ENCODE data around the gene GEMIN4. TPM values are rescaled to one million over a fixed set of nuclear protein-coding genes. Genes with fewer than 3 reads are reported as not detected.

The GEMIN4 gene
- total and polyA plus RNA-seq, 2 experiments from 2014 or later, result 14.1 to 45.0 TPM

- no peak overlapping the region for H2AFZ ChIP-seq
- TF ChIP-seq REST (IDR thresholded peaks at IDR 0.05; ENCODE audit: unreplicated experiment), result no peak
- TF ChIP-seq NANOG (IDR thresholded peaks at IDR 0.05; ENCODE audit: borderline replicate concordance), result no peak
- TF ChIP-seq, protein P1, sequence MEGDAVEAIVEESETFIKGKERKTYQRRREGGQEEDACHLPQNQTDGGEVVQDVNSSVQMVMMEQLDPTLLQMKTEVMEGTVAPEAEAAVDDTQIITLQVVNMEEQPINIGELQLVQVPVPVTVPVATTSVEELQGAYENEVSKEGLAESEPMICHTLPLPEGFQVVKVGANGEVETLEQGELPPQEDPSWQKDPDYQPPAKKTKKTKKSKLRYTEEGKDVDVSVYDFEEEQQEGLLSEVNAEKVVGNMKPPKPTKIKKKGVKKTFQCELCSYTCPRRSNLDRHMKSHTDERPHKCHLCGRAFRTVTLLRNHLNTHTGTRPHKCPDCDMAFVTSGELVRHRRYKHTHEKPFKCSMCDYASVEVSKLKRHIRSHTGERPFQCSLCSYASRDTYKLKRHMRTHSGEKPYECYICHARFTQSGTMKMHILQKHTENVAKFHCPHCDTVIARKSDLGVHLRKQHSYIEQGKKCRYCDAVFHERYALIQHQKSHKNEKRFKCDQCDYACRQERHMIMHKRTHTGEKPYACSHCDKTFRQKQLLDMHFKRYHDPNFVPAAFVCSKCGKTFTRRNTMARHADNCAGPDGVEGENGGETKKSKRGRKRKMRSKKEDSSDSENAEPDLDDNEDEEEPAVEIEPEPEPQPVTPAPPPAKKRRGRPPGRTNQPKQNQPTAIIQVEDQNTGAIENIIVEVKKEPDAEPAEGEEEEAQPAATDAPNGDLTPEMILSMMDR (conservative IDR thresholded peaks at IDR 0.05; ENCODE audit: low read depth in 2 of 2), result no peak
- no peak overlapping the region for H3K27ac Mint-ChIP-seq
These were observed 31.1 kb downstream of the GEMIN4 start for GRCh38 chr17:720706-721539.

DNA sequence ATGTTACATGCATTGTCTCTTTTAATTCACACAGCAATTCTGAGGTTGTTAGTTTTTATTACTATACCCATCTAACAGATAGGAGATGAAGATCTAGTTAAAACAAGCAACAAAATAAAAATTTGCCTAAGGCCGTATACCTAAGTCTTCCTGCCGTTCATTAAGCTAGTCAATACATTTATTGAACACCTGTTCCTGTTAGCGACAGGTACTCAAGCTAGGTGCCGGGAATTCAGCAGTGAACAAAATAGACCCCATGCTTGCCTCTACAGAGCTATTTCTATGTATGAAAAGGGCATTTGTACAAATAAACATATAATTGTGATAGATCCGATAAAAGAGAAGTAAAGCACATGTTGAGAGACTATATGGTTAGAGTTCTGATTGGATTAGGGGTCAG lies 34.0 kb downstream of the GEMIN4 start:
- no peak overlapping the region for H3K4me3 Mint-ChIP-seq
- TF ChIP-seq ZNF114 (CRISPR knock-in tag; IDR thresholded peaks at IDR 0.05), result no peak
- TF ChIP-seq, protein P1 (conservative IDR thresholded peaks at IDR 0.05; ENCODE audit: low read depth in 2 of 2), result no peak
- no peak for TF ChIP-seq STAT1 (IDR thresholded peaks at IDR 0.05; ENCODE audit: unreplicated experiment)

More at GRCh38 chr17:720706-721539, 31.1 kb downstream of the GEMIN4 start:
- Histone ChIP-seq H3K4me1 (ENCODE audit: insufficient read depth) (peaks cover 4% of the 10 kb centered on the region; the same call in 1 of the 2 replicates), H4K20me1 (replicated peaks; ENCODE audit: insufficient read depth) (peaks cover 3% of the 10 kb centered on the region; the same call in 1 of the 2 replicates), H3K4me3 (no peak overlapping the region), H3K27me3 (ENCODE audit: insufficient read depth) (no peaks in the 10 kb centered on the region), H3K27ac (ENCODE audit: low read depth) (no peak overlapping the region), H3F3A (replicated peaks; ENCODE audit: low read depth) (no peaks in the 10 kb centered on the region), H3K4me2 (no peak overlapping the region), H3K79me2 (replicated peaks; ENCODE audit: insufficient read depth) (no peaks in the 10 kb centered on the region; the same call in 1 of the 2 replicates), H3K36me3 (ENCODE audit: insufficient read depth) (no peaks in the 10 kb centered on the region), H3K9me2 (ENCODE audit: insufficient read depth) (no peaks in the 10 kb centered on the region)
- no peaks in the 10 kb centered on the region for H3K36me3 Mint-ChIP-seq (ENCODE audit: low read depth)
- no peak for DNase-seq (ENCODE audit: low spot score)
- H3K4me3 Mint-ChIP-seq, result no peak overlapping the region
- H3K4me1 Mint-ChIP-seq, result no peaks in the 10 kb centered on the region
- peaks cover 5% of the 10 kb centered on the region for H3K27me3 Mint-ChIP-seq (ENCODE audit: insufficient read depth, low read depth, poor library complexity)
- ATAC-seq, result no peak
- no peaks in the 10 kb centered on the region; the same call in 2 of the 3 replicates for H3K9me3 Mint-ChIP-seq

More for the DNA sequence above, 34.0 kb downstream of the GEMIN4 start:
- no peaks in the 10 kb centered on the region for H3K9me2 ChIP-seq (ENCODE audit: insufficient read depth)
- no peaks in the 10 kb centered on the region for H3K27me3 ChIP-seq (ENCODE audit: insufficient read depth)
- Mint-ChIP-seq H3K4me1 (peaks cover 6% of the 10 kb centered on the region; the same call in 2 of the 3 replicates), H3K9me3 (no peaks in the 10 kb centered on the region; the same call in 2 of the 3 replicates), H3K27ac (no peak overlapping the region), H3K27me3 (ENCODE audit: insufficient read depth, low read depth, poor library complexity) (peaks cover 7% of the 10 kb centered on the region), H3K36me3 (ENCODE audit: low read depth) (no peaks in the 10 kb centered on the region)
- no peaks in the 10 kb centered on the region for H3K4me1 ChIP-seq (ENCODE audit: insufficient read depth)
- H3K4me3 ChIP-seq, result no peak overlapping the region
- no peaks in the 10 kb centered on the region for H3F3A ChIP-seq (replicated peaks; ENCODE audit: low read depth)
- no peak overlapping the region for H3K27ac ChIP-seq (ENCODE audit: low read depth)
- no peaks in the 10 kb centered on the region; the same call in 1 of the 2 replicates for H4K20me1 ChIP-seq (replicated peaks; ENCODE audit: insufficient read depth)
- ATAC-seq (no peak), DNase-seq (ENCODE audit: low spot score) (no peak)
- no peak overlapping the region for H3K4me2 ChIP-seq
- H3K79me2 ChIP-seq (replicated peaks; ENCODE audit: insufficient read depth), result peaks cover 11% of the 10 kb centered on the region
- no peak overlapping the region for H2AFZ ChIP-seq
- H3K36me3 ChIP-seq (ENCODE audit: insufficient read depth), result no peaks in the 10 kb centered on the region
